IPS-20b (cell line): ENCODE results near the gene POLR3GL.

ENCODE experiments used
- H3K27ac ChIP-seq: one replicate; pipeline ENCODE4 v1.5.1; 2013; ENCODE audit warnings: low read length
- H3K27me3 ChIP-seq: 2 replicates; pipeline ENCODE4 v1.6.1; 2013; ENCODE audit warnings: mild to moderate bottlenecking, low read length, inconsistent platforms; ENCODE audit not compliant: insufficient read depth
- H3K36me3 ChIP-seq: 2 replicates; pipeline ENCODE4 v1.6.1; 2013; ENCODE audit warnings: low read depth, mild to moderate bottlenecking, inconsistent platforms, low read length, moderate library complexity; ENCODE audit not compliant: insufficient read depth
- H3K4me1 ChIP-seq: 2 replicates; pipeline ENCODE4 v1.6.1; 2013; ENCODE audit warnings: mild to moderate bottlenecking, control low read depth, inconsistent platforms, low read length, moderate library complexity; ENCODE audit not compliant: insufficient read depth
- H3K4me3 ChIP-seq: 2 replicates; pipeline ENCODE4 v1.5.1; 2013; ENCODE audit warnings: mild to moderate bottlenecking, low read length, inconsistent platforms
- H3K9ac ChIP-seq: 2 replicates; pipeline ENCODE4 v1.6.1; 2013; ENCODE audit warnings: low read depth, mild to moderate bottlenecking, inconsistent platforms, low read length, moderate library complexity
- H3K9me3 ChIP-seq: 2 replicates; pipeline ENCODE4 v1.6.1; 2013; ENCODE audit warnings: mild to moderate bottlenecking, low read depth, low read length, inconsistent platforms; ENCODE audit not compliant: insufficient read depth

The POLR3GL gene

GRCh38 chr1:145961425-145962156, 2.9 kb upstream of the POLR3GL start:
- no peak overlapping the region; the same call in 1 of the 2 replicates for H3K9ac ChIP-seq
- no peak overlapping the region for H3K27ac ChIP-seq
- peaks cover 77% of the 10 kb centered on the region for H3K27me3 ChIP-seq
- peak overlapping the region; percentile 84 for H3K4me3 ChIP-seq
- H3K36me3 ChIP-seq = no peaks in the 10 kb centered on the region
- H3K9me3 ChIP-seq = no peaks in the 10 kb centered on the region
- peaks cover 15% of the 10 kb centered on the region for H3K4me1 ChIP-seq

DNA sequence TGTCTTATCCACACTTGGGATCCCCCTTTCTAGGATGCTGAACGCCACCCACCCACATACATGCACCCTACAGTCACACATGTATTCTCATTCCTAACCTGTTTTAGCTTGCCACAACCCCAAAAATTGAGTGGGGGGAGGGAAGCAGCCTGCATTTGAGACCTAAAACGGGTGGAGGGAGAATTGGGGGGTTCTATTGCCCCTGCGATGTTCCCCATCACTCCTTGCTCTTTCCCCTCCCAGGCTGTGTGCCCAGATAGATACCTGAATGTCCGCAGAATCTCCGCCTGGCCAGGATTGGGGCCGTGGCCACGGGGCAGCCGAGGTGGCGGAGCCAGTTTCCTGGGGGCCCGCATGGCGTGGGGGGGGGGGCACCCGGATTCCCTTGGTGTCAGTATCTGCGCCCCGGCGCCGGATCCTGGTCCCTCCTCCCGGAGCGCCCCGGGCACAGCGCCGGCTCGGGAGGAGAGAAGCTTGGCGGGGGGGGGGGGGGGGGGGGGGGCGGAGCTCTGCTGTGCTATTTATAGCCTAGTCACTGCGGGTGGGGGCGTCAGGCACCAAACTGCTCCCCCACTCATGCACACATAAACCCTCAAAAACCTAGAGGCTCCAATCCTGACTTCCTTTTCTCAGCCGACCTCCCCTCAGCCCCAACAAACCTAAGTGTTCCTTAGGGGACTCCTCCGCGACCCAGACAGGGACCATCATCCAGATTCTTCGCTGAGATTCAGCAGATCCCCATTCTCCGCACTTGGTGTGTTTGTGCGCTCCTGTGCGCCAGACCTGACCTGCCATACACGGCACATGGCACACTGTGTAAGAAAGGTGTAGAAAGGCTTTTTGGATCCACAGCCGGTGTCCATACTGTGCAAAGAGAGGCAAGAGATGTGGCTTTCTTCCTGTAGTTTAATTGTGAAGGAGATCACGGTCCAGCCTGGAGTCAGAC, 2.1 kb upstream of the POLR3GL start:
- Histone ChIP-seq H3K9ac (no peak overlapping the region), H3K4me1 (peaks cover 15% of the 10 kb centered on the region), H3K27ac (no peak overlapping the region)

GRCh38 chr1:145963265-145964019, 1.0 kb upstream of the POLR3GL start:
- no peaks in the 10 kb centered on the region for H3K36me3 ChIP-seq
- H3K4me1 ChIP-seq = peaks cover 11% of the 10 kb centered on the region
- peak overlapping the region; percentile 78 for H3K4me3 ChIP-seq
- H3K9me3 ChIP-seq = no peaks in the 10 kb centered on the region
- H3K9ac ChIP-seq = no peak overlapping the region
- no peak overlapping the region for H3K27ac ChIP-seq
- H3K27me3 ChIP-seq = peaks cover 63% of the 10 kb centered on the region

More for the DNA sequence above, 2.1 kb upstream of the POLR3GL start:
- H3K27me3 ChIP-seq = peaks cover 68% of the 10 kb centered on the region
- no peaks in the 10 kb centered on the region for H3K9me3 ChIP-seq
- H3K4me3 ChIP-seq = peak overlapping the region; percentile 84
- H3K36me3 ChIP-seq = no peaks in the 10 kb centered on the region

DNA sequence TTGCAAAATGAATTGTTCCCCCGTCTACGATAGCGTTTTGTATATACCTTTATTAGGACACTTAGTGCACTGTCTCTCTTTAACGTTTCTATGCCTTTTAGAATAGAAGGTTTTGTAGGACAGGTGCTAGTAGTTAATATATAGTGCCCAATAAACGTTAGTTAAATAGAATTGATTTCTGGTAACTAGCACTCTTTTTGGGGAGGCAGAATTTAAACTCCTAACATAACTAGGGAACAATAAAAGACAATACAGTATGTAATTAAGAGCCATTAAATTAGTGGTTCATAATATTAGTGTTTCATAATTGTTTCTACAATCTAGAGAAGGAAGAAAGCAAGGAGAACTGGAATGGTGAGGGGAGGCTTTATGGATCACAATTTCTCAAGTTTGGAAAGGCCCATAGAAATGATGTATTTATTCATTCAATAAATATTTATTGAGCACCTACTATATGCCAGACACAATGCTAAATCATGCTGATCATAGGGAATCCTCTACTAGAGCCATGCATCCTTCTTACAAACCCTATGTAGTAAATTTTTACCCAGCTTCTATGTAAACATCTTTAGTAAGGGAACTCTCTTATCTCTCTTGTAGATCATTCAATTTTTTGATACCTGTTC, 742 bp downstream of the POLR3GL start:
- H3K27me3 ChIP-seq = peaks cover 46% of the 10 kb centered on the region
- H3K9ac ChIP-seq = peak overlapping the region; percentile 63; the same call in 1 of the 2 replicates
- H3K9me3 ChIP-seq = no peaks in the 10 kb centered on the region
- no peak overlapping the region for H3K27ac ChIP-seq
- H3K36me3 ChIP-seq = no peaks in the 10 kb centered on the region
- peaks cover 10% of the 10 kb centered on the region for H3K4me1 ChIP-seq
- H3K4me3 ChIP-seq = peak overlapping the region; percentile 78

DNA sequence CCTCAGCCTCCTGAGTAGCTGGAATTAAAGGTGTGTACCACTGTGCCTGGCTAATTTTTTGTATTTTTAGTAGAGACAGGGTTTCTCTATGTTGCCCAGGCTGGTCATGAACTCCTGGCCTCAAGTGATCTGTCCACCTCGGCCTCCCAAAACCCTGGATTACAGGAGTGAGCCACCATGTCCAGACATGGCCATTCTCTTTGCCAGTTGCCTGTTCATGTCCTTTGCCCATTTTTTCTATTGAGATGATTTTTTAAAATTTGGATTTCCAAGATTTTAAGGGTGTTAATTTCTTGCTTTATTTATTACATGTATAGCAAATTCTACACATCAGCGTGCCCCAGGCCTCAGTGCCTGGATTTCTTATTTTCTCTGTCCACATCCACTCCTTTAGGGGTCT, 2.8 kb downstream of the POLR3GL start:
- no peak overlapping the region for H3K9ac ChIP-seq
- H3K27ac ChIP-seq = no peak overlapping the region
- H3K4me3 ChIP-seq = no peak overlapping the region
- no peaks in the 10 kb centered on the region for H3K36me3 ChIP-seq
- peaks cover 25% of the 10 kb centered on the region for H3K27me3 ChIP-seq
- H3K9me3 ChIP-seq = no peaks in the 10 kb centered on the region
- H3K4me1 ChIP-seq = peaks cover 10% of the 10 kb centered on the region

DNA sequence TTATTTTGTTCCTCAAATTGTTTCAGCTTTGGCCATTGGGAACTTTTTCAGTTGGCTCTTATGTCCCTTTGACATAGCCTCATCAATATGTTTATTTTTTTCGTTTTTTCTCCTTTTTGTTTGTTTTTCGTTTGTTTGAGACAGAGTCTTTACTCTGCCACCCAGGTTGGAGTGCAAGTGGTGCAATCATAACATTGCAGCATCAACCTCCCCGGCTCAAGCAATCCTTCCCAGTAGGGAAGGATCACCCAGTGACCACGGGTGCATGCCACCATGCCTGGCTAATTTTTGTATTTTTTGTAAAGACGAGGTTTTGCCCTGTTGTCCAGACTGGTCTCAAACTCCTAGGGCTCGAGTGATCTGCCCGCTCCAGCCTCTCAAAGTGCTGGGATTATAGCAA, 8.1 kb downstream of the POLR3GL start:
- Histone ChIP-seq H3K9ac (no peak overlapping the region), H3K27ac (no peak overlapping the region), H3K27me3 (no peaks in the 10 kb centered on the region), H3K4me3 (no peak overlapping the region), H3K9me3 (no peaks in the 10 kb centered on the region), H3K36me3 (no peaks in the 10 kb centered on the region), H3K4me1 (peaks cover 5% of the 10 kb centered on the region; the same call in 1 of the 2 replicates)

- Histone ChIP-seq H3K9ac (no peak overlapping the region), H3K36me3 (no peaks in the 10 kb centered on the region), H3K9me3 (no peaks in the 10 kb centered on the region), H3K27me3 (no peaks in the 10 kb centered on the region), H3K4me1 (peaks cover 22% of the 10 kb centered on the region), H3K4me3 (no peak overlapping the region), H3K27ac (no peak overlapping the region)
Observed at GRCh38 chr1:145974721-145975120, 10.2 kb downstream of the POLR3GL start.

GRCh38 chr1:145975216-145975615, 10.7 kb downstream of the POLR3GL start:
- H3K9me3 ChIP-seq = no peaks in the 10 kb centered on the region
- H3K9ac ChIP-seq = no peak overlapping the region
- no peak overlapping the region for H3K4me3 ChIP-seq
- no peaks in the 10 kb centered on the region for H3K36me3 ChIP-seq
- no peaks in the 10 kb centered on the region for H3K27me3 ChIP-seq
- H3K27ac ChIP-seq = no peak overlapping the region
- H3K4me1 ChIP-seq = peaks cover 27% of the 10 kb centered on the region

GRCh38 chr1:145977016-145977415, 12.5 kb downstream of the POLR3GL start:
- Histone ChIP-seq H3K4me1 (peaks cover 31% of the 10 kb centered on the region), H3K27ac (no peak overlapping the region), H3K4me3 (peak overlapping the region; percentile 38; the same call in 1 of the 2 replicates), H3K9ac (no peak overlapping the region), H3K9me3 (no peaks in the 10 kb centered on the region), H3K36me3 (no peaks in the 10 kb centered on the region), H3K27me3 (no peaks in the 10 kb centered on the region)

GRCh38 chr1:145977486-145978470, 13.3 kb downstream of the POLR3GL start:
- peak overlapping the region; percentile 84; the same call in 1 of the 2 replicates for H3K9ac ChIP-seq
- peaks cover 31% of the 10 kb centered on the region for H3K4me1 ChIP-seq

More at GRCh38 chr1:145977486-145978470, 13.3 kb downstream of the POLR3GL start:
- Histone ChIP-seq H3K27ac (no peak overlapping the region), H3K4me3 (peak overlapping the region; percentile 38; the same call in 1 of the 2 replicates), H3K36me3 (no peaks in the 10 kb centered on the region), H3K27me3 (no peaks in the 10 kb centered on the region), H3K9me3 (no peaks in the 10 kb centered on the region)
